Fibroblast of pulmonary artery (primary cell): ENCODE results near the gene A3GALT2.

Source experiments
- DNase-seq: peaks from one replicate; pipeline ENCODE4 v3.0.0-alpha.2; 2010; ENCODE audit warnings: low read depth
- H3K4me3 ChIP-seq: replicated peaks from 2 replicates; pipeline ENCODE4 v1.5.1; 2011; ENCODE audit warnings: low read depth, mild to moderate bottlenecking, control low read depth, low read length, moderate library complexity
- CTCF ChIP-seq: IDR thresholded peaks from 2 replicates; pipeline ENCODE4 v1.5.1; 2011; ENCODE audit warnings: mild to moderate bottlenecking, control low read depth, low read length, inconsistent platforms; ENCODE audit errors: missing control alignments

The A3GALT2 gene

DNA sequence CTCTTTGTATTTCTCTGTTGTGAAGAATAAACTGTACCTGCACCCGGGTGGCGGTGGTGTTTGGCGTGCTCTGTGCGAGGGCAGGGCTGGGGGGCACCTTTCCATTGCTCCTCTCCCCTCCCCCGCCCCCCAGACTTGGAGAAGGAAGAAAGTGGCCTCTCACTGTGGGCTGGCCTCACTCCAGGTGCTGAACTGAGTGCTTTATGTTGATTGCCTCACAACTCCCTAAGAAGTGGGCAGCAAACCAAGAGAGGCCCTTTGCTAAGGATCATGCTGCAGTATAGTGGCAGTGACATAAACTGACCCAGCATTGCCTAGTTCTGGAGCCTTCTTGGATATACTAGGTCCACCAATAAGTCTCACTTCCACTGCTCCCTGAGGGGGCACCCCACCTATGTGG lies 20.2 kb downstream of the A3GALT2 start:
- TF ChIP-seq CTCF, result no peak
- no peak overlapping the region for H3K4me3 ChIP-seq
- peak; percentile 92 for DNase-seq

DNA sequence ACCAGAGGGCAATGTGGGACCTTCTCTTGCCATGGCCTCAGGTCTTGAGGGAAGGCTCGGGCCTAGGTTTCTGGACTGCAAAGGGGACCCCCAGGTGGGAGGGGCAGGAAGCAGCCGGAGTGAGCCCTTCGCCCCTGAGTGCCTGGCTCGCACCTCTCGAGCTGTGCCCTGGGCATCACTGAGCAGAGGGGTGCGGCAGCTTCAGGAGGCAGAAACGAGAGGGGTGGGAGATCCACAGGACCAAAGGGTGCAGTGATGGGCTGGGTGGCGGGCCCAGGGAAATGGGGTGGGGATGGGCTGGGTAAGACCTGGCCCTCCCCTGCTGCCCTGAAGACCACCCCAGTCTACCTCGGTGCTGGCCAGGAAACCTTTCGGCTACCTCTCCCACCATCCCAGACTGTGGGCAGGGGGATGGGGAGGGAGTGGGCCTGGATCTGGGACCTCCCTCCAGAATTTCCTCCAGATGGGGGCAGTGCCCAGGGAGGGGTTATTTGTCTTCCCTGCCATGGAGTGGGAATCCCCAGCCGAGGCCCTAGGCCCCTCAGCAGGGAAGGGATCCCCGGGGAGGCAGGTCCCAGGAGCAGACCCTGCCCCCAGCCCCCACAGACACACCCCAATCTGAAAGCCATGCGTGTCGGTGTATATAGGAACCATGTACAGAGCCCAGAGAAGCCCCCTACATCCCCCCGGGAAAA lies 21.3 kb downstream of the A3GALT2 start:
- H3K4me3 ChIP-seq, result no peak overlapping the region
- no peak for DNase-seq
- no peak for TF ChIP-seq CTCF

DNA sequence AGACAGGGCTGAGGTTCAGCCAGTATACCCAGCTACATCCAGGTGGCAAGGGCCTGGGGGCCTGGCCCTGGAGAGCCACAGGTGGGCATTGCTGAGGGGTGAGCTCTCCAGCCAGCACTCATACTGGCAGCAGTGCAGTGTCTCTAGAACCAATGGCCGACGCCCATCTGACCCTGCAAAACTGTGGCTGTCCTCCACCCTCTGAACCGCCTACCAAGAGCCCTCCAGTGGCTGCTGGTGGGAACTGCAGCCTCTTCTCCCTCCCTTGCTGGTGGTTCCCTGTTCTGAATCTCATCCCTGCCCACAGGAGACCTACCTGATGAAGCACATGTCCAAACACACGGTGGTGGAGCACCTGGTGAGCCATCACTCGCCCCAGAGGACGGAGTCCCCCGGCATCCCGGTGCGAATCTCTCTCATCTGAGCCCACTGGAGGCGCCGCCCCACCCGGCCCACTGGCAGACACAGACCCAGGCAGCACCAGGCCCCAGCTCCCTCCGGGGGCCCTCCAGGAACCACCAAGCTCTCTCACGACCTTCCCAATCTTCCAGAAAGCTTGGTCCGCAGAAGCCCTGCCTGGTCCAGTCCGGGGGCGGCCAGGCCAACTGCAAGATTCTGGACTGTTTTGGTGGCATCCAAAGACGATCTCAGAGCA lies 22.1 kb downstream of the A3GALT2 start:
- TF ChIP-seq CTCF, result peak; percentile 94
- peak; percentile 71 for DNase-seq
- no peak overlapping the region for H3K4me3 ChIP-seq

DNA sequence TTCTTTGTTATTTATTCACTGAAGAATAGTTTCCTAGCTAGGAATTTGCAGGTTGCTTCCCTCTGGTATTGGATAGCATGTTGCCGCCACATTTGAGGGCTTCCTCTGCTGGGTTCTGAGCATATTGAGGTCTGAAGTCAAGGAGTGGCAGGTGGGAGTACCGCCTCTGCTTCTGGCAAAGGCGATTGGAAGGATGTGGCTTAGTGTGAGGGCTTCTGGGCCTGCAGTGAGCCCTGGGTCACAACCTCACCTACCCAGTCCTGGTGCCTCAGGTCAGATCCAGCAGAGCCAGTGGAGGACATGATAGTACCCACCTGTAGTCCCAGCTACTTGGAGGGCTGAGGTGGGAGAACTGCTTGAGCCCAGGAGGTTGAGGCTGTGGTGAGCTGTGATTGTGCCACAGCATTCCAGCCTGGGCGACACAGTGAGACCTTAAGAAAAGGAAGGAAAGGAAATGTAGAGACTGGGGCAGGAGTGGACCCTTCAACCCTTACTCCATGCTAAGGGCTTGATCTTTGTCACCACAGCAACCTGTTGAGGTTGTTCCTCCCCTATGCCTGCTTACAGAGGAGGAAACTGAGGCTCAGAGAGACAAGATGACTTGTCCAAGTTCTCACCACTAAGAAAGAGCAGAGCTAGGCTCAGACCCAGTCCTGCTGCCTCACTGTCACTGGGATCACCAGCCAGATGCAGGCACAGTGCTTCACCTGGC lies 22.8 kb downstream of the A3GALT2 start:
- no peak for TF ChIP-seq CTCF
- DNase-seq, result no peak
- H3K4me3 ChIP-seq, result no peak overlapping the region

GRCh38 chr1:33296824-33297223 lies 24.1 kb downstream of the A3GALT2 start:
- no peak for TF ChIP-seq CTCF
- H3K4me3 ChIP-seq, result no peak overlapping the region

DNA sequence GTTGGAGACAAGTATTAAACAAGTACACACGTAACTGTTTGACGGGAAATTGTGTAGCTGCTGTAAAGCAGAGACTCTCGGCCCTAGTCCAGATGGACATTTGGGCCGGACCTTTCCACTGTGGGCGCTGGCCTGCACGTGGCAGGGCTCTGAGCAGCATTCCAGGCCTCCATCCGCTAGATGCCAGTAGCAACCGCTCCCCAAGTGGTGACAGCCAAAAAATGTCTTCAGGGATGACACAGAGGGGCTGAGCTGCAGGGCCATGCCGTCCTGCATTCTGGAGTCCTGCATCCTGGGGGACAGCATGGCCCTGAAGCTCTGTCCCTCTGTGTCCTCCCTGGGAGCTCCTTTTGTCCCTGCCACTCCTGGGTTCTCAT lies 24.8 kb downstream of the A3GALT2 start:
- no peak for TF ChIP-seq CTCF
- DNase-seq, result no peak
- no peak overlapping the region for H3K4me3 ChIP-seq

More at GRCh38 chr1:33296824-33297223, 24.1 kb downstream of the A3GALT2 start:
- no peak for DNase-seq
